IgD-negative memory B cell (primary cell): ENCODE results near the gene PPP1R37. TPM values are rescaled to one million over a fixed set of nuclear protein-coding genes. Genes with fewer than 3 reads are reported as not detected.
A peak's percentile ranks its signal among the peaks of the same experiment; 100 is the strongest.

ENCODE experiments used
- H3K27ac Mint-ChIP-seq, 3 donors: one replicate each; pipeline ENCODE4 v1.8.0; 2020 to 2022; ENCODE audit warnings: mild to moderate bottlenecking in 3 of 3, mixed read lengths in 3 of 3, moderate library complexity in 1 of 3
- H3K27me3 Mint-ChIP-seq: one replicate; pipeline ENCODE4 v1.8.0; 2021; ENCODE audit warnings: mixed read lengths
- H3K36me3 Mint-ChIP-seq: one replicate; pipeline ENCODE4 v1.8.0; 2020; ENCODE audit warnings: mild to moderate bottlenecking, mixed read lengths
- H3K4me1 Mint-ChIP-seq, 3 donors: one replicate each; pipeline ENCODE4 v1.8.0; 2020 to 2022; ENCODE audit warnings: mixed read lengths in 3 of 3, mild to moderate bottlenecking in 1 of 3
- H3K4me3 Mint-ChIP-seq, 4 donors: one replicate each; pipeline ENCODE4 v1.8.0; 2020 to 2022; ENCODE audit warnings: mild to moderate bottlenecking in 4 of 4, mixed read lengths in 4 of 4, moderate library complexity in 3 of 4
- H3K9me3 Mint-ChIP-seq, 3 donors: one replicate each; pipeline ENCODE4 v1.8.0; 2020 to 2021; ENCODE audit warnings: mixed read lengths in 3 of 3, mild to moderate bottlenecking in 1 of 3
- polyA plus RNA-seq: library from polyadenylated mRNA; unstranded; fragments of 300-500 nt; fragmentation: Illumina TruSeq; gene quantifications from one replicate; pipeline ENCODE4 v1.2.3, GENCODE V29; 2021

PPP1R37 gene
- polyA plus RNA-seq, 1 donor from 2014 or later = 2.3 TPM

DNA sequence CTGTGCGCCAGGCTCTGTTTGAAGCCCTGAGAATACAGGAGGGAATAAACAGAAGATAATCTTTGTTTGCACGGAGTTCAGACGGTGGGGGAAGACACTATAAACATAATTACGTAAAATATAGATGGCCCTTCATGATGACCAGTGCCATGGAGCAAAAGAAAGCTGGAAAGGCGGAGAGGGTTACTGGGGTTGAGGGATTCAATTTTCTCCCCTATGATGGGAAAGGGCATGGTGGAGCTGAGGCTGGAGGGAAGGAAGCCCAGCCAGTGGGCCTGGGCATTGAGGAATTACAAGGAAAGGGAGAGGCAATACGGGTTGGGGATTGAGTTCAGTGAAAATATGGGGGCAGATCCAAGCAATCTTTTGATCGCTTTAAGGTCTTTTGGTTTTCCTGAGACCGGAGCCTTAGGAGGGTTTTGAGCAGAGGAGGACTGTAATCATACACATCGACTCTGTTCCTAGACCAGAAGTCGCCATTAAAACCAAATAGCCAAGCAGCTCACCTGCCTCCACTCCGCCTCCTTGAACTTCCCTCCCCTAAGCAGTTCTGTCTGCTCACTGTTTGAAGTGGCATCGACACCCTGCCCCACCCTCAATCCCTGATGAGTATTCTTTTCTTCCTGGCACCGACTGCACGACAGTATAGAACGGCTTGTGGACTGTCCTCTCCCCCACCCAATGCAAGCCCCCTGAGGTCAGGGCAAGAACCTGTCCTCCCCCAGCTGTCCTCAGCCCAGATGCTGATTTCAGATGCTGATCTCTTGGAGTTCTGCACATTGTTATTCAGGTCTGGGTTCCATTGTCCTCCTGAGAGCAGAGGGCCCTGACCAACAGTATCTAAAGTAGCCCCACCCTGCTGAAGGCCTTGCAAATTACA, 15.9 kb upstream of the PPP1R37 start:
- no peaks in the 10 kb centered on the region for H3K9me3 Mint-ChIP-seq
- H3K4me3 Mint-ChIP-seq = peak overlapping the region; percentile 93 to 99 (median 98)
- H3K36me3 Mint-ChIP-seq = peaks cover 2% of the 10 kb centered on the region
- H3K27ac Mint-ChIP-seq = peak overlapping the region; percentile 91 to 98 (median 94)
- no peaks in the 10 kb centered on the region for H3K27me3 Mint-ChIP-seq
- H3K4me1 Mint-ChIP-seq = peaks cover 21 to 44% (median 39%) of the 10 kb centered on the region in 3 donors

DNA sequence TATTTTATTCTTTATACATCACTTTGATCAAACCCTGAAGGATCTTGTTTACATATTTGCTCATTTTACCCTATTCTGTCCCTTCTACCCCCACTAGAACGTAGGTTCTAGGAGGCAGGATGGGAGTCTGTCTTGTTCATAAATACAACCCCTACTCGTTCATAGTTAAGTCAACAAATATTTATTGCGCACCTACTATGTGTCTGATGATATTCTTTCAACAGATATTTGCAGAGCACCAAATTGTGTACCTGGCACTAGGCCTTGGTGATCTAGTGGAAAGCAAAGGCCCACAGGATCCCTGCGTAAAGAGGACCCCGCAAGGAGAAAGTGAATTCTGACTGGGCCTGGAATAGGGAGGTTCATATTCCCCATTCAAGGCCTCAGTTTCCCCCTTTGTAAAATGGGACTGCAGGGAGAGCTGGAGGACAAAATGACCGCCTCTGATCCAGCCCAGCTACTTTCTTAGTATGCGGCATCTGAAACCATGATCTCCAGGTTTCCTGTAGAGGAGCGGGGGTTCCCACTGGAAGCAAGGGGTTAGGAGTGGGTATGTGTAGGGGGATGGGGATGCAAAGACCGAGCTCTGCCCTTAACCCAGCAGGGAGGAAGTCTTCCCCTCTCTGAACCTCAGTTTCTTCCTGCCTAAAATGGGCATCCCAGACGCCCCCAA, 14.5 kb upstream of the PPP1R37 start:
- Mint-ChIP-seq H3K9me3 (no peaks in the 10 kb centered on the region), H3K4me3 (peak overlapping the region; percentile 92 to 99 (median 98)), H3K27ac (peak overlapping the region; percentile 23 to 98 (median 43)), H3K27me3 (no peaks in the 10 kb centered on the region), H3K4me1 (peaks cover 19 to 42% (median 41%) of the 10 kb centered on the region in 3 donors), H3K36me3 (no peaks in the 10 kb centered on the region)

DNA sequence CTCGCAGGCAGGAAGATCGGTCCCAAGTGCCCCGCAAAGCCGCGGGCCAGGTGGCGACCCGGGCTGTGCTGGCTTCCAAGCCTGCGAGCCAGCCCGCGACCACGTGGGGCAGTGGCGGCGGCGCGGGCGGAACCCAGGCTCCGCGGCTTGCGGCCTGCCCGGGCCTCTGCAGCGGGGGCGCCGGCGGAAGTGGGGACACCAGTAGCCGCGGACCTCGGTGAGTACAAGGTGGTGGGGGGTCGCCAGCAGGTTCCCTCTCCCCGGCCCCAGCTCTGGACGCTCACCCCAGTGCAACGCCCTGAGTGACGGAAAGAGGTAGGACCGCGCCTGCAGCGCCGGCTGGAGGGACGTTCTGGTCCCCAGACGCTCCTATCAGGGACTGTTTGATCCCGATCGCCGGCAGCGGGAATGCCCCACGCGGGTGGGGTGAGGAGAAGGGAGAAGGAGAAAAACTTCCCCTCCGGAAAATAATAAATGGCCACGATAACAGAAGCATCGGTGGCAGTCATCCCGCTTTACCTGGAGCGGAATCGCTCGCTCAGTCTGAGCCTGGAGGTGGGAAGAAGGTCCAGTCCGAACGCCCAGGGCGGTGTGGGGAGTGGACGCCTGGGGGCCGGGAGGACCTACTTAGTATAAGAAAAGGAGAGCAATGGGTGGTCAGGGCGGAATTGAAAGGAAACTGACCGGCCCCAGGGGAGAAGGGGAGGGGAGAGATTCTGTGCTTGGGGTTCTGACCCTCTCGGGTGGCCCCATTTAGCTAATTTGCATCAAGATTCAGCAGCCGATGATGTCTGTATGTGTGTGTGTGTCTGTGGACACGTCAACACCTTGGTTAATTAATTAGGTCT, 13.7 kb upstream of the PPP1R37 start, which contains the start of gene GEMIN7:
TSS of gene GEMIN7 (plus strand) at position 198 of the 848 bp plus-strand sequence. CDS start 10,855 bp downstream, outside the sequence.
- peak within 1 kb of the TSS; percentile 97 to 98 (median 97) for H3K27ac Mint-ChIP-seq
- H3K4me1 Mint-ChIP-seq = peaks cover 19 to 42% (median 41%) of the 10 kb centered on the region in 3 donors
- H3K27me3 Mint-ChIP-seq = no peaks in the 10 kb centered on the region
- H3K9me3 Mint-ChIP-seq = no peaks in the 10 kb centered on the region
- H3K4me3 Mint-ChIP-seq = peak within 1 kb of the TSS; percentile 92 to 99 (median 98)
- no peaks in the 10 kb centered on the region for H3K36me3 Mint-ChIP-seq

GRCh38 chr19:45079911-45080370, 13.0 kb upstream of the PPP1R37 start:
- peak overlapping the region; percentile 97 to 98 (median 97) for H3K27ac Mint-ChIP-seq

DNA sequence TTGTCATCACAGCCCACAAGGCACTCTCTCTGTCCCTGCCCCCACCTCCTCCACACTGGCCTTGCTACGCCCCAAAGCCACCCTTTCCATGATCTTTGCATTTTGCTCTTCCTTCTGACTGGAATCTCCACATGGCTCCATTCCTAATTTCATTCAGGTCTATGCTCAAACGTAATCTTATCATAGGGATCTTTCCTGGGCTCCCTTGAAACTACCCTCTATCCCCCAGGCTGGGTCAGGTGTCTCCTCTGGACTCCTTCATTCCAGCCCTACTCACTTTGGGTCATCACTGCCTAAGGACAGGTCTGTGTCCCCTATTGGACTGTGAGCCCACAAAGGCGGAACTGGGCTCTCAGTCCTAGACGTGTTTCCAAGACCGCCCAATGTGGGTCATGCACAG, 10.8 kb upstream of the PPP1R37 start:
- no peaks in the 10 kb centered on the region for H3K36me3 Mint-ChIP-seq
- H3K4me3 Mint-ChIP-seq = peak overlapping the region in 2 of 4 donors; percentile 60 to 98
- peaks cover 12 to 36% (median 34%) of the 10 kb centered on the region in 3 donors for H3K4me1 Mint-ChIP-seq
- no peaks in the 10 kb centered on the region for H3K27me3 Mint-ChIP-seq
- peak overlapping the region in 2 of 3 donors; percentile 80 to 88 for H3K27ac Mint-ChIP-seq
- no peaks in the 10 kb centered on the region for H3K9me3 Mint-ChIP-seq

More at GRCh38 chr19:45079911-45080370, 13.0 kb upstream of the PPP1R37 start:
- Mint-ChIP-seq H3K4me3 (peak overlapping the region; percentile 92 to 99 (median 98)), H3K9me3 (no peaks in the 10 kb centered on the region), H3K4me1 (peaks cover 15 to 36% (median 36%) of the 10 kb centered on the region in 3 donors), H3K27me3 (no peaks in the 10 kb centered on the region), H3K36me3 (no peaks in the 10 kb centered on the region)

GRCh38 chr19:45086480-45086879, 6.5 kb upstream of the PPP1R37 start:
- Mint-ChIP-seq H3K27me3 (no peaks in the 10 kb centered on the region), H3K9me3 (no peaks in the 10 kb centered on the region), H3K36me3 (peaks cover 2% of the 10 kb centered on the region), H3K27ac (peak overlapping the region in 2 of 3 donors; percentile 14 to 59), H3K4me3 (peak overlapping the region in 1 of 4 donors; percentile 38), H3K4me1 (peaks cover 12 to 25% (median 24%) of the 10 kb centered on the region in 3 donors)

DNA sequence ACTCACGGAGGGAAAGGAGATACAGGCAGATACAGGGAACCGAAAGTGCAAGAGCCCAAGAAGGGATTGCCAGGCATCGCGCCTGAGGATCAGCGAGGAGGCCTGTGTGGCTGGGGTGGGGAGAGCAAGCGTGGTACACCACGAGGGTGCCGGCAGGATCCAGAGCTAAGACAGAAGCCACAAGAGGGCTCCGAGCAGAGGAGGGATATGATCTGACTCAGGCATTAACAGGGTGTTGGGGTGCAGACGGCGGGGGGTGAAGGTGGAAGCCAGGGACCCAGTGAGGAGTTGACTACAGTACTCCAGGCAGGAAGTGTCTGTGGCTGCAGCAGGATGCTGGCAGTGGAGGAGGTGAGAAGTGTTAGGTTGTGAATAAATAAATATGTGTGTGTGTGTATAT, 5.4 kb upstream of the PPP1R37 start:
- no peaks in the 10 kb centered on the region for H3K27me3 Mint-ChIP-seq
- H3K4me1 Mint-ChIP-seq = peaks cover 16 to 23% (median 19%) of the 10 kb centered on the region in 3 donors
- H3K9me3 Mint-ChIP-seq = no peaks in the 10 kb centered on the region
- peak overlapping the region in 2 of 4 donors; percentile 38 to 65 for H3K4me3 Mint-ChIP-seq
- H3K36me3 Mint-ChIP-seq = peaks cover 3% of the 10 kb centered on the region
- peak overlapping the region; percentile 67 to 89 (median 75) for H3K27ac Mint-ChIP-seq

DNA sequence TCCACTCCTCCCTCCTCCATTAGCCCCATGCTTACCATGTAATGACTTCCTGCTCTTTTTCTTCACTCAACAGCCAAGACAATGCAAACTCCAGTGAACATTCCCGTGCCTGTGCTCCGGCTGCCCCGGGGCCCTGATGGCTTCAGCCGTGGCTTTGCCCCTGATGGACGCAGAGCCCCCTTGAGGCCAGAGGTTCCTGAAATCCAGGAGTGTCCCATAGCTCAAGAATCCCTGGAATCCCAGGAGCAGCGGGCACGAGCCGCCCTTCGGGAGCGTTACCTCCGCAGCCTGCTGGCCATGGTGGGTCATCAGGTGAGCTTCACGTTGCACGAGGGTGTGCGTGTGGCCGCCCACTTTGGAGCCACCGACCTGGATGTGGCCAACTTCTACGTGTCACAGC, 2.9 kb upstream of the PPP1R37 start:
- Mint-ChIP-seq H3K4me1 (peaks cover 33 to 37% (median 35%) of the 10 kb centered on the region in 3 donors), H3K27ac (peak overlapping the region in 2 of 3 donors; percentile 42 to 80), H3K27me3 (no peaks in the 10 kb centered on the region), H3K9me3 (no peaks in the 10 kb centered on the region), H3K36me3 (peaks cover 8% of the 10 kb centered on the region), H3K4me3 (no peak overlapping the region)

DNA sequence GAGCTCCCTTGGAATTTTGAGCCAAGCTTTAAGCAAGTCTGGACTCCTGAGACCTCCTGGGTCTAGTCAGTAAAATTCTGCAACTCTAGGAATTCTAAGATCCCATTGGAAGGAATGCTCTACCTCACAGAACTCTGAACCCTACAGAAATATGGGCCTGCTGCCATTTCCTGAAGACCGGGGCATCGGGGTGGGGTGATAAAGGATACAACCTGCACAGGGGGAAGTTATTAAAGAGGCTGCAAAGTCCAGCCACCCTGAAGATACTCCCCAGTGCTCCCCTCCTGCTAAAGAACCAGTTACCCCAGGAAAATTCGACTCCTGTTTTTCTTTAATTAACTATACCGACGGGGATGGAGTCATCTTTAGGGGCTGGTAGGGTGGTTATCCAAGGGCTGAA, 2.4 kb upstream of the PPP1R37 start:
- peak overlapping the region in 2 of 3 donors; percentile 99 to 100 for H3K27ac Mint-ChIP-seq
- H3K27me3 Mint-ChIP-seq = no peaks in the 10 kb centered on the region
- H3K4me3 Mint-ChIP-seq = peak overlapping the region in 1 of 4 donors; percentile 65
- H3K36me3 Mint-ChIP-seq = peaks cover 8% of the 10 kb centered on the region
- H3K9me3 Mint-ChIP-seq = no peaks in the 10 kb centered on the region
- H3K4me1 Mint-ChIP-seq = peaks cover 33 to 35% (median 35%) of the 10 kb centered on the region in 3 donors

- Mint-ChIP-seq H3K36me3 (peaks cover 8% of the 10 kb centered on the region), H3K4me1 (peaks cover 37 to 40% (median 39%) of the 10 kb centered on the region in 3 donors), H3K27me3 (no peaks in the 10 kb centered on the region), H3K4me3 (peak overlapping the region; percentile 88 to 100 (median 94)), H3K9me3 (no peaks in the 10 kb centered on the region), H3K27ac (peak overlapping the region; percentile 93 to 100 (median 99))
Measured at GRCh38 chr19:45091031-45091923, 1.7 kb upstream of the PPP1R37 start.

DNA sequence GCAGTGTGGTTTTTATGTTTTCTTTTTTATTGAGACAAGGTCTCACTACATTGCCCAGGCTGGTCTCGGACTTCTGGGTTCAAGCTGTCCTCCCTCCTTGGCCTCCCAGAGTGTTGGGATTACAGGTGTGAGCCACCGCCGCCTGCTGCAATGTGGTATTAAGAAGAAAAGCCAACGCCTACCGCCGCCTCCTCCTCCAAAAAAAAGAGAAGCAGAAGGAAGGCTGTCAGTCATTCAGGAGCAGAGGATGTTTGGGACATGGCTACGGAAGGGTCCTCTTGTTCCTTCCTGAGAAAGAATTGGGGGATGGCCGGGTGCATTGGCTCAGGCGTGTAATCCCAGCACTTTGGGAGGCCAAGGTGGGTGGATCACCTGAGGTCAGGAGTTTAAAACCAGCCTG, 1.2 kb downstream of the PPP1R37 start:
- peaks cover 8% of the 10 kb centered on the region for H3K36me3 Mint-ChIP-seq
- H3K27me3 Mint-ChIP-seq = no peaks in the 10 kb centered on the region
- H3K4me3 Mint-ChIP-seq = peak overlapping the region; percentile 88 to 100 (median 94)
- H3K27ac Mint-ChIP-seq = peak overlapping the region in 2 of 3 donors; percentile 72 to 93
- peaks cover 35 to 55% (median 37%) of the 10 kb centered on the region in 3 donors for H3K4me1 Mint-ChIP-seq
- no peaks in the 10 kb centered on the region for H3K9me3 Mint-ChIP-seq

GRCh38 chr19:45094707-45095106, 1.7 kb downstream of the PPP1R37 start:
- peak overlapping the region; percentile 84 to 95 (median 91) for H3K4me3 Mint-ChIP-seq
- no peaks in the 10 kb centered on the region for H3K9me3 Mint-ChIP-seq
- H3K27ac Mint-ChIP-seq = peak overlapping the region in 1 of 3 donors; percentile 27
- H3K4me1 Mint-ChIP-seq = peaks cover 35 to 54% (median 37%) of the 10 kb centered on the region in 3 donors
- no peaks in the 10 kb centered on the region for H3K27me3 Mint-ChIP-seq
- H3K36me3 Mint-ChIP-seq = peaks cover 8% of the 10 kb centered on the region
